Measurements from ENCODE around the gene SCYGR1. TPM values are rescaled to one million over a fixed set of nuclear protein-coding genes. Genes with fewer than 3 reads are reported as not detected.
"Not testable (repeated sequence)": the region's sequence is repeated elsewhere in the genome, so short reads cannot be mapped to it uniquely, and the experiment has no call there.

SCYGR1 gene
- not detected for total RNA-seq

- H3K9me3 ChIP-seq; DNase-seq; intact Hi-C loops (cut with DNase I); H3K27ac ChIP-seq; H3K27me3 ChIP-seq; H3K36me3 ChIP-seq; H3K4me1 ChIP-seq; H3K4me3 ChIP-seq (replicated peaks in 1 of 3): not testable (repeated sequence)
- 79% methylated on average over 2 of the region's 7 CpGs; no CpG with 5 or more reads in 1 of the 2 donors for whole genome bisulfite sequencing, 2 donors
Observed at GRCh38 chr2:227387583-227387982, at the start of gene SCYGR1. TSS of gene SCYGR1 (minus strand) at chr2:227387949. CDS start at chr2:227387949, 0 bp downstream.

DNA sequence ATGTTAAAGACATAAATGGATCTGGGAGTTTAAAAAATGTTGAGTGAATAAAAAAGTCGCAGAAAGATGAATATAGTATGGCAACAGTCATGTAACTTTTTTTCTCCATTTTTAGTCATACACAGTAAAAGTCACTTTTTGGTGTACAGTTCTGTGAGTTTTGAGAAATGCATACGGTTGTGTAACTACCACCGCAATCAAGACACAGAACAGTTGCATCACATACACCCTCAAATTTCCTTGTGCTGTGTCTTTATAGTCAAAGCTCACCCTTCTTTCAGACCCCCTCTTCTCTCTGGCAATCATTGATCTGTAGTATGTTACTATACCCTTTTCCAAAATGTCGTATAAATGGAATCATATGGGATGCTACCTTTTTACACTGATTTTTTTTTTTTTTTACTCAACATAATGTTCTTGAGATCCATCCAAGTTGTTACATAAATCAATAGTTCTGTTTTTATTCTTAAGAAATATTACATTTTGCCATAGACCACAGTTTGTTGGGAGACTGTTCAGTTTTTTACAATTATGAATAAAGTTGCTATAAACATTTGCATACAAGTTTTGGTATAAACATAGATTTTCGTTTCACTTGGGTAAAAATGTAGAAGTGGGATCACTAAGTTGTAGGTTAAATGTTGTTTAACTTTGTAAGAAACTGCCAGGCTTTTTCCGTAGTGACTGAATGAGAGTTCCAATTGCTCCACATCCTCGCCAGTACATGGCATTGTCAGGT is 48.9 kb upstream of the SCYGR1 start:
- Histone ChIP-seq H3K27ac (no peak overlapping the region), H3K9me3 (no peaks in the 10 kb centered on the region), H3K4me3 (replicated peaks in 1 of 3) (no peak overlapping the region), H3K36me3 (no peaks in the 10 kb centered on the region), H3K4me1 (no peaks in the 10 kb centered on the region), H3K27me3 (no peaks in the 10 kb centered on the region)
- DNase-seq: no peak
- WGBS, 2 donors: 83 to 88% methylated on average over 7 of the region's 7 CpGs
- TF ChIP-seq CTCF (IDR thresholded peaks at IDR 0.05) (no peak), POLR2A (IDR thresholded peaks at IDR 0.05) (no peak)
- intact Hi-C loops (cut with DNase I): no loop called here

DNA sequence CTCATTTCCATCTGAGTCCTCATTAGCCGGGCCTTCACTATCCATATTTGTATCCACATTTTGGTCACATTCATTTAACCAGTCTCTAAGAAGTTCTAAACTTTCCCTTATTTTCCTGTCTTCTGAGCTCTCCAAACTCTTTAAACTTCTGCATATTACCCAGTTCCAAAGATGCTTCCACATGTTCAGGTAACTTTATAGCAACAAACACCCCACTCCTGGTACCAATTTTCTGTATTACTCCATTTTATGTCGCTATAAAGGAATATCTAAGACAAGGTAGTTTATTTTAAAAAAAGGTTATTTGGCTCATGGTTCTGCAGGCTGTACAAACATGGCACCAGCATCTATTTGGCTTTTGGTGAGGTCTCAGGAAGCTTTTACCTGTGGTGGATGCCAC is 45.4 kb upstream of the SCYGR1 start:
- no peak for TF ChIP-seq CTCF (IDR thresholded peaks at IDR 0.05)
- H3K4me3 ChIP-seq (replicated peaks in 1 of 3): no peak overlapping the region
- H3K36me3 ChIP-seq: no peaks in the 10 kb centered on the region
- H3K27me3 ChIP-seq: no peaks in the 10 kb centered on the region
- no peak for DNase-seq
- no peaks in the 10 kb centered on the region for H3K4me1 ChIP-seq
- H3K9me3 ChIP-seq: no peaks in the 10 kb centered on the region
- 73 to 95% methylated on average over 2 of the region's 2 CpGs for WGBS, 2 donors
- no peak overlapping the region for H3K27ac ChIP-seq
- intact Hi-C loops (cut with DNase I): no loop called here

- Histone ChIP-seq H3K4me1 (no peaks in the 10 kb centered on the region), H3K4me3 (replicated peaks in 1 of 3) (no peak overlapping the region), H3K9me3 (no peaks in the 10 kb centered on the region), H3K27ac (no peak overlapping the region), H3K27me3 (no peaks in the 10 kb centered on the region), H3K36me3 (no peaks in the 10 kb centered on the region)
- intact Hi-C loops (cut with DNase I): no loop called here
- TF ChIP-seq POLR2A (IDR thresholded peaks at IDR 0.05): no peak
- TF ChIP-seq CTCF (IDR thresholded peaks at IDR 0.05): no peak
- WGBS, 2 donors: 73 to 89% methylated on average over 3 of the region's 3 CpGs
- no peak for DNase-seq
Observed at GRCh38 chr2:227430639-227431038, 42.9 kb upstream of the SCYGR1 start.

DNA sequence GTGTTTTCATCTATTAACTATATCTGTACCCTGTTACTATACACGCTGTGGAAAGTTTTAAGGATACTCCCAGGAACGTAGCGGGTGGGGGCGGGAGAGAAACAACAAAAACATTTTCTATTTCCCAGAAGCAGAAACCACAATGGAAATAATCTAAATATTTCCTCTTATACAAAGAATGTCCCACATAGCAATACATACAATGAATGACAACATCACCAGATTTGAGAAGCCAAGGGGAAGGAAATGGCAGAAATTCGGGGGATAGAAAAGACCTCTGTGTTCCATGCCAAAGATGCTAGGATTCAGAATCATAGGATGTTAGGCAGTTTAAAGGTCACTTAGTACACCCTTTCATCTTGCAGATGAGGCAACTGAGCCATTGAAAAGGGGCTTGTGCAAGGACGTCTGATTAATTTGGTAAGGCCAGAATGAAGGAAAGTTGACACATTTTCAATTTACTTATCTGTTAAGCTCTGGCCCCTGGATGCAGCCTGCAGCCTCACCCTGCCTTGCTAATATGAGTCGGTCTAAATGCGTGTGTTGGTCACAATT is 41.1 kb upstream of the SCYGR1 start:
- no peaks in the 10 kb centered on the region for H3K27me3 ChIP-seq
- WGBS, 2 donors: 88 to 89% methylated on average over 8 of the region's 8 CpGs
- intact Hi-C loops (cut with DNase I): no loop called here
- DNase-seq: no peak
- H3K4me1 ChIP-seq: no peaks in the 10 kb centered on the region
- TF ChIP-seq CTCF (IDR thresholded peaks at IDR 0.05) (no peak), POLR2A (IDR thresholded peaks at IDR 0.05) (no peak)
- H3K4me3 ChIP-seq (replicated peaks in 1 of 3): no peak overlapping the region
- no peaks in the 10 kb centered on the region for H3K36me3 ChIP-seq
- no peak overlapping the region for H3K27ac ChIP-seq
- H3K9me3 ChIP-seq: no peaks in the 10 kb centered on the region

Data from thyroid gland (tissue), 4 donors.